ENCODE results near the gene ARHGAP15.

Gene ARHGAP15

DNA sequence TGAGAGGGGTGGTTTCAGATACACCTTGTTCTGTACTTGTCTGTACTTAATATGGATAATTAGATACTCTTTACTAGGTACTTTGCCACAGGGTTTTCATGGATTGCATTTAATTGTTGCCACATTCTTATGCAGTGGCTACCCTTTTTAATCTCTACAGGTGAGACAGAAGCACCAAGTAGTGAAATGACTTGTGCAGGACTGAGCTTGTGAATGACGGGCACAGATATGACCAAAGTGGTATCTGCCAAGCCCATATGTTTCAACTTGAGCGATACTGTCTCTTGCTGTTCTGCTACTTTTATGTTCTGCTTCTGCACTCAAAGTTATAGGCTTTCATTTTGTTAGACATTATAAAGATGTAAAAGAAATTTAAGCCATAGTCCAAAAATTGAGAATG lies 288.2 kb downstream of the ARHGAP15 start:
- DNase-seq: no peak

DNA sequence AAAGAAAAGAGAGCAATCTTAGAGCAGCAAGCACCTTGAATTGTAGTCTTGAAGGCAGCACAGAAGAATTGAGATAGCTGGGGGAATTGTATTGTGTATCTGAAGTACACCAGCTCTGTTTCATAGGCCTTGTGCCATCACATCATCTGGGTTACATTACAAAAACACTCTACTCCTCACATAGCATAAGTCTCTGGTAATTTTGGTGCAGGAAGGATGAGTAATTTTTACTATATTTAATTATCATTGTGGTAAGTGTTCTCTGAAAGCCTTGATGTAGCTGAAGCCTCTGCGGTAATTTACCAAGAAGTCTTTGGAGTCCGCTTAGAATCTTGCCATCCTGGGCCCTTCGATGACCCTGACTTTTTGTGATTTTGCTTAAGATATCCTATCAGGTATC lies 291.1 kb downstream of the ARHGAP15 start:
- no peak for DNase-seq

DNA sequence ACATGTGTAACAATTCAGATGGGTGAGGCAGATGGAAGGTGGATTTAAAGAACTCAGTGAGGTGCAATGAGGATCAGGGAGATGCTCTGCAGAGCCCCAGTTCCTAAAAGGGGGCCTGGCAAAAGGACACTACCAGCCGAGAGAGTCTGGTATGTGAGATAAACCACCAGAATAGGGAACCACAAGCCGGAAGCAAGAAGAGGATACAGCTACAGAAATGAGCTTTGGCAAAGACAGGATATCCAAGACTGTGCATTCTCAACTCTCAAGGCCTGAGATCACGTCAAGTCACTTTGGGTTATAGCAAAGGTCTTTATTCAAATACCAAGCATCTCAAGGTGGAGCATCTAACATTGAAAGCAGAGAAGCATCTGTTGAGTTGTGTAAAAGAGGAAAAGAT lies 293.5 kb downstream of the ARHGAP15 start:
- peak in 1 of 6 experiments; percentile 4 for DNase-seq

DNA sequence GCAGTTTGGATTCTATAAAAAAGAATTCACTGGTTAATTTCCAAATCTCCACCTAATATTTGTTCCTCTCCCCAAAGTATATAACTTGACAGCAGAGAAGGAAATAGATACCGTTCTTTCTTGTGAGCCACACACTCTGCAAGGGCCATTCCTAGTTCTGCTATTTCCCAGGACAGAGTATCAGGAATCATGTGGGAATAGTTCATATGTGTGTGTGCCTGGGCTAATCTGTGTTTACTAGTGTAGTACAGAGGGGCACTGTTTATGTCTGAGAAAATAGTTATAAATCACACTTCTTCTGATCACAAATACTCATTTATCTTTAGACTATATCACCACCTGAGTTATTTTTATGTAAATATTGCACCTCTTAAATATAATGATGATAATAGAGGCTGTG lies 296.7 kb downstream of the ARHGAP15 start:
- no peak for DNase-seq

DNA sequence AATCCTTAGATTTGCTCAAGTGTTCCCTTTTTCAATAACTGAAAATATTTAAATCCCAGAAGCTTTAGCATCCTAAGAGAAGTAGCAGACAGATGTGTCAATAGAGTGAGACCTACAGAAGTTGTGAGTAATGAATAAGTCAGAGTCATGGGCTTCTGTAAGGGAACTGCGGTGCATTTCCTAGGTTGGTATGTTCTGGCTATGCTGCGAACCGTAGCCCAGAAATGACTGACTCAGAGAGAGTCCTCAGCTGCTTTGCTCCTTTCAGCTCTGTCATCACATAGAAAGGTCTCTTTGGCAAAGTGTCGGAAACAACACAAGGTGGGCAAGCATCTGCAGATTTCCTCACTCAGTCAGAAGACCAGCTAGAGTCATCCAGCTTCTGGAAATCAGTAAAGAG lies 297.1 kb downstream of the ARHGAP15 start:
- no peak for DNase-seq

DNA sequence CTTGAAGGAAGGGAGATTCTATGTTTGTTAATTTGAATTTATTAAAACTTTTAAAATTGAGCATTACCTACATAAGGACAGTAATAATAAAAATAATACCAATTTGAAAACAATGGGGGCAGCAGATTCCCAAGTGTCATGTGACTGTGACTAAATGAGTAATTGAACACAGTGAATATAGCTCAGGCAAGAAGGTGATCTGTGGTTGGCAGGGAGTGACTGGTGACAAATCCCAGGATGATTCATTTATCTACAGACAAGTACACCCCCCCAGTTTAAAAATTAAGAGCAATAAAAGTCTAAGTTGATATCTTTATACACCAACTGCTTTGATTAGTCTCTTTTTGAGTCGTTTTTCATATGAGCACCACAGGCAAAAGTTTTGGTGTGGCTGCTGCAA lies 299.5 kb downstream of the ARHGAP15 start:
- DNase-seq: no peak

DNA sequence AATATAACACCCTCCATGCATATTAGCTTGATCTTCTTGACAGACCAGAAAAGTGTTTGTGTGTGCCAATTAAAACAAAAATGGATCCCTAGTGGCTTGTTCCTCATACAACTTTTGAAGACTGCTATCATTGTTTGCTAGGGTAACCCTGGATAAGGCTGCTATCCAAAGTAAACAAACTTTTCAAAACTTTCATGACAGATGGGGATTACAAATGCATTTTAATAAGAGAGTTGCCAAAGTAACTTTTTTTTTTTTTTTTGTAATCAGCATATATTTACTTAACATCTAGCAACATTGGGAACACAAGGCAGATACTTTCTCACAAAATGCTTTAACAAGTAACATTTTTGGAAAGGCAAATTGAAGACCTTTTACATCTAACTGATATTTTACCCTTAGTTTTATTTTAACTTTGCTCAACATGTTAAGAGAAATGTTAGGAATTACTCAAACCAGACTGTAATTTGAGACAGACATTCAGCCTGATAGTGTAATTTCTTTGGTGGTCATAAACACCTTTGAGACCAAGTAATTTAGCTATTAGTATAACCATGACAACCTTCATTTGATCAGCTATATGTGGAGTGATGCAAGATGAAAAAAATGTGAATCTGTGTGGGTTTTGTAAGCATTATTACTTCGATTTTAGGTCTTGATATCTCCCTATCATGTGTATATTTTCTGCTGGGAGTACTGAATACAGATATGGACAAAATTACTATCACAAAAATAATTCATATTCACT lies 300.9 kb downstream of the ARHGAP15 start:
- no peak for DNase-seq

DNA sequence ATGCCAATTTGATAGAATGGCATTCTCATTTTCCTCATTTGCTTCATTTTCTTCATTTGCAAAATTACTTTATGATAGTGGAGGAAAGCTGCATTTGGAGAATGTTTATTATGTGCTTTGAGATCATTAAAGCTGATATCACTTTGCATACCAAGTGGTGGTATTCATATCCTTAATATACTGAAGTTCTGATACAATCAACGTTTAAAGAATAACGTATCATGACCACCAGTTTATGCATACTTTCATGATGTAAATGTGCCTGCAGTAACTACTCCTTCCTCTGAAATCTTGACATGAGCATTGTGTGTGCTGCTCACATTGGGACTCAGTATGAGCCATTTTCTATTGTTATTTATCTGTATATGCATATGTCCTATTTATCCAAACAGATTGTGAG lies 302.1 kb downstream of the ARHGAP15 start:
- no peak for DNase-seq

DNA sequence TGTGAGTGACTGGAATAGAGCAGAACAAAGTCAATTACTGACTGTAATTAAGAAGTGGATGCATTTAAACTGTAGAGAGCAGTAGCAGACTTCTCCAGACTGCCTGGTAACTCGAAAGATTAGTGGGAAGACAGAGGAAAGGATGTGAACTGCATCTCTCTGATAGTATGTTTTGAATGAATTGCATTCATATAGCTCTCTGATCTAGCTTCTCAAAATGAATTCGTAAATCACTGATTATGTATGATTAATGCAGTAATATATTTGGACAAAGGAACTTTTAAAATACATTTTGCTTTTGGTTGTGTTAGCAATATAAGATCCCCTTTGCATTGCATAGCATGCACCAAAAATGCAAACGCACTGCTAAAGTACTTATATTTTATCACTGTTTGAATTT lies 304.0 kb downstream of the ARHGAP15 start:
- DNase-seq: no peak

DNA sequence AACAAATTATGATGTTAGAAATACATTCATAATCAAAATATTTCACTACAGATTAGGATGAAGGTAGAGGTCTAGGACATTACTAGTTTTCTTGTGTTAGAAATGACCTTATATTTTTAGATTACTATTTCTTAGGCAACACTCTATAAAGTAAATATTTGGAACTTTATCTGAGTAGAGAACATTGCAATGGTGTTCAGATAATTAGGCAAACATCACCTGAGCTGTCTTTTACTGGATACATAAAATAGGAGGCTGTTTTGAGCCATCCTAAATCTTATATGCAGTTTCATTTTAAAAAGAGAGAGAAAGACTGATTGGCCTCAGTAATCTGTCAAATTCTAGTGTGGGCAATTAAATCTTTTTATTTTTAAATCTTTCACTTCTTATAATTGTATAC lies 304.6 kb downstream of the ARHGAP15 start:
- DNase-seq: no peak

DNA sequence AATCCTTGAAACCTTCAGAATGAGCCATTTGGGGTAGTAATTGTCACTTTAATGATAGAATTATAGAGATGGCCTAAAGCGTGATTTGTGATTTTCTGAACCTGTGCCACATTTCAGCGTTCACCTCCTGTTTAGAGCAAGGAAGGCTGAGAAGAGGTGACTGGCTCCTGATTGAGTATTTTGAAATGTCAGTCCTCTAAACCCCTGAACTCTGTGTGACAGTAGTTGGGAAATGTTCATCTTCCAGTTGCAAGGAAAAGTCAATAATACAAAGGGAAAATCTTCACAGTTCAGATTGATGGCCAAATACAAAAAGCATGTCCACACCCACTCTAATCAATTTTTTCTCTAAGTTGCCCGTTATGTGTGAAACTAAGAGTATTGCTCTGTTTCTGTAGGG lies 305.2 kb downstream of the ARHGAP15 start:
- DNase-seq: no peak

DNA sequence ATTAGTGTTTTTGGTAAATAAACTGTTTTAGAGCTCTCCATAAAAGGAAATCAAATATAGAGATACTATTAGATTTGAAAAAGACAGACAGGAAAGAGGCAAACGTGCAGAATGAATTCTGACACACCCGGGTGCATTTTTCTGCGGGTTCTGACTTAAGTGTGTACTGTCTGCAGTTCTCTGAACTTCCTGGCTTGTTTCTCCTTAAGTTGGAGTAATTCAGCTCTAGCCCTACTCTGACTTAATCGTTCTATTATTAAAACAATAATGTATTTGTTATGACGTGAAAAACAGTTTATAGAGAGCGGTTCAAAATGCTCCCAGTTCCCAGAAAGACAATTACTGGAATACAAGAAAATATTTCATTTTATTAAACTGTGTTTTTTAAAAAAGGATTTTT lies 305.9 kb downstream of the ARHGAP15 start:
- DNase-seq: no peak

DNA sequence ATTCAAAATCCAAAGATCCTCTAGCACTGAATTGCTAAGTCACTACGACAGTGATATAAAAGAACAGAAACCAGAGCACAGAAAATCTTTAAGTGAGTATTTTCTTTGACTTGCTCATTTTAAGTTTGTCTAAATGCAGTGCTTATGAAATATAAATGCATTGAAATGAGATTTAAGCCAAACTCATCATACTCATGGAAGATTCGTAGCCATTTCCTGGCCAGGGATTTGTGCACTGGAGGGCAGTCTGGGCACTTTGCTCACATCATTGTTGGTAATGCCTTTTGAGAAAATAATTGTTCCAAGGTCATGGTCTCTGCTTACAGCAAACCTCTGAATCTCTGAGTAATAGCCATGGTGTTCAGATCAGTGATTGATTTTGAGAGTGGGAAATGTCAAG lies 307.7 kb downstream of the ARHGAP15 start:
- no peak for DNase-seq

DNA sequence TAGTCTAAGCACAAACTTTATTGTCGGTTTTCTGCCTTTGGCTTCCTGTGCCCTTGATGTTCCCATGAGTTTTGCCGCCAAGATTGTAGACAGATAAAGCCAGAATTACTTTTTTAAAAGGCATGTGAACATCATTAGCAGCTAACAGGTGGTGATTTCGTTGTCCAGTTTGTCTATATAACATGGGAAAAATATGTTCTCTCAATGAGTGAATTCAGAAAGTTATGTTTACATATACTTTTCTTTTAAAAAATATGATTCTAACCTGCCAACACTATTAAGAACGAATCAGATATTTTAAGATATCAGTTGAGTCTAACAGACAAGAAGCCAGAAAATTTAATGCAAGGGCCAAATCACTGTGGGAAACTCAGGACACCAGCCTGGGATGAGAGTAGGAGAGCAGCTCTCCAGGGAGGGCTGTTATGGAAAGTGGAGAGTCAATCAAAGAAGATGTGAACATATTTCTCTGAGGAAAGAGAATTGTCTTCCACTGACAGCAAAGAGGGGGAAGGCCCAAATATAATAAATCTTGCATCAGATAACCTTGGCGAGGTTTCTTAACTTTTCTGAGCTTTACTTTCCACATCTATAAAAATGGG lies 311.3 kb downstream of the ARHGAP15 start:
- no peak for DNase-seq

DNA sequence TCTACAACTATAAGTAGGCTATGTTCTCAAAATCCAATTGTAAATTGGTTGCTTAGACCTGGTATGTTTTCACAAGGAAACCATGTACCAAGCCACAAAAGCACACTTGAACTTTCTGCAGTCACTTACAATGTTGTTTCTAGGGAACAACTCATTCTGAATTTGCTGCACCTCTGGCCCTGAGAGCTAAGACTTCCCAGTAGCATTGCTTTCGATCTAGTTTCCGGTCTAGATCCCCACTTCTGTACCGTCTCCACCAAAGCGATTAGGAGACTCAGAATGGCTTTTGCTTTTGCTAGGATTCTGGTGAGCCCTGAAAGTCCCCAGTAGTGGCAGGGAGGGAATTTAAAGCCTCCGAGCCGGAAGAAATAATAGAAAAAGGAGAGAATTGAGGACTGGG lies 313.0 kb downstream of the ARHGAP15 start:
- no peak for DNase-seq

DNA sequence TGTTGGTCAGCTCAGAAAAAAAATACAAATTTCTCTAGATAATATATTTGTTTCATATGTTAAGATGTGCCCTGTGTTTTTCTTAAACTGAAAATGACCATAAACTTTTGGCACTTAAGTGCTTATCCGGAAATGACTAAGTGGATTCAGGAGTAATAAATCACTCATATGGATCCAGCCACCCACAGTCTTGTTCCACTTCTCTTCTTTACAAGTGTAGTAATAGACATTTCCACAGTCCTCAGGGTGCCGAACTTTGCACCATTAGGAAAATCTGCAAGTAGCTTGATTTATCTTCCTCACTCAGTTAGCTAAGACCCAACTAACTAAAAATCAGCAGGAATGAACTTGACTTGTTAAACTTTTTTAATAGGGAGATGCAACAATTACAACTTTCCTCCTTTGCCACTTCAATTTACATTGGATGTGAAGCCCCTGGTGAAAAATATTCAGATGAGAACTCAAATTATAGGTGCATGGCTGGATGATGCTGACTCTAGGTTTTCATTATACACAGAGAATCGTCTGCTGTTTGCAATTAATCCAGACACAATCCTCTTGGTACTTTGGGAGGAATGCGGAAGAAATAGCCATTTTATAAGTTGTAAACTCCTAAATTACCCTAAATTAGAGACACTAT lies 322.5 kb downstream of the ARHGAP15 start:
- no peak for DNase-seq

DNA sequence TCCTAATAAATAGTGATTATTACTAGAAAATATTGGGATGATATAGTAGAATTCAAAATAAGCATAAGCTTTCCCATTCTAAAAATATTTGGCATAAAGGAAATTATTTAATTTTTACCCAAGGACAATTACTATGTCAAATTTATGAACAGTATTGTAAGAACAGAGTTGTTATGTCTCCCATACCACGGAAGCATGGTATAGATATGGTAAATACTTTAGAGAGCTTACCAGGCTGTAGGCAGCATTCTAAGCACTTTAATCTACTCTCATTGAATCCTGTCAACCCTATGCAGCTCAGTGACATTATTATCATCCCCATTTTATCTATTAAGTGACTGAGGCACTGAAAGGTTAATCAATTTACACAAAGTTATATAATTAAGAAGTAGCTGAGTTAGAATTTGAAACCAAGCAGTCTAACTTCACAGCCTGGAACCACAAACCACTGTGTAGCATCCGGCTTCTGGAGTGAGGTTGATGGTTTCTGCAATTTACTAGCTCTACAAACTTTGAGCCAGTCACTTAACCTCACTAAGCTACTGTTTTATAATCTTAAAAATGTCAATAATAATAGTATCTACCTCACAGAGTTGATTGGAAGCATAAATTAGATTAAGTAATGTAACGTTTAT lies 323.7 kb downstream of the ARHGAP15 start:
- DNase-seq: peak in 3 of 6 experiments; percentile 6 to 37 (median 10)

DNA sequence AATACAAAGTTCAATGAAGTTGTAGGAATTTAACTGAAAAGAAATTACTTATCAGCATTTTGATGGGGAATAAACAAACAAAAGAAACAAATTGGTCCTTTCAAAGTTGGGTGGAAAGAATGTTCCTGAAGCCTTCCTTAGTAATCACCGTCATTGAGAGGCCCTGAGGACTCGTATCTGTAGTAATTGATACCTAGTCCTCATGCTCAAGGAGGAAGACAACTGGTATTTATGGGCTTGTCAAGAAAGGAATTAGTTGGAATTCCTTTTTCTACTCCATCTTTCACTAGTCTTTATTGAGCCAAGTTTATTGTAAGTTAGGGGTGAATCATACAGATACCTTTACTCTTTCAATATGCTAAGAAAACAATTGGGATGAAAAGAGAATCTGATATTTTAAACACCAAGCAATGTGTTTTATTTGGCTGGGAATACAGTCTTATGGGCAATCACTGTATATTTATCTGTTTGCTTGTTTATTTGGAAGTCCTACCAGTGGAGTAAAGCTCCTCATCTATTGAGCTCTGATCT lies 324.8 kb downstream of the ARHGAP15 start:
- no peak for DNase-seq

DNA sequence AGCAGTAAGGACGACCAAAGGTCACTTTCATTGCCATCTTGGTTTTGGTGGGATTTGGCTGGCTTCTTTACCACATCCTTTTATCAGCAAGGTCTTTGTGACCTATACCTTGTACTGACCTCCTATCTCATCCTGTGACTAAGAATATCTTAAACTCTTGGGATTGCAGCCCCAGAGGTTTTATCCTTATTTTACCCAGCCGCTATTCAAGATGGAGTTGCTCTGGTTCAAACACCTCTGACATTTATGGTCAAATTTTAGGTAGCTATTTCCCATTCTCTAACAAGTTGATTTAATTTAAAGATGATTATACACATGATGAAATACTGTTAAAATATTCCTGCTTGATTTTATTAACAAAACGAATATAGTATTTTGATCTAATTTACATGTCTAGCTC lies 326.1 kb downstream of the ARHGAP15 start:
- no peak for DNase-seq

DNA sequence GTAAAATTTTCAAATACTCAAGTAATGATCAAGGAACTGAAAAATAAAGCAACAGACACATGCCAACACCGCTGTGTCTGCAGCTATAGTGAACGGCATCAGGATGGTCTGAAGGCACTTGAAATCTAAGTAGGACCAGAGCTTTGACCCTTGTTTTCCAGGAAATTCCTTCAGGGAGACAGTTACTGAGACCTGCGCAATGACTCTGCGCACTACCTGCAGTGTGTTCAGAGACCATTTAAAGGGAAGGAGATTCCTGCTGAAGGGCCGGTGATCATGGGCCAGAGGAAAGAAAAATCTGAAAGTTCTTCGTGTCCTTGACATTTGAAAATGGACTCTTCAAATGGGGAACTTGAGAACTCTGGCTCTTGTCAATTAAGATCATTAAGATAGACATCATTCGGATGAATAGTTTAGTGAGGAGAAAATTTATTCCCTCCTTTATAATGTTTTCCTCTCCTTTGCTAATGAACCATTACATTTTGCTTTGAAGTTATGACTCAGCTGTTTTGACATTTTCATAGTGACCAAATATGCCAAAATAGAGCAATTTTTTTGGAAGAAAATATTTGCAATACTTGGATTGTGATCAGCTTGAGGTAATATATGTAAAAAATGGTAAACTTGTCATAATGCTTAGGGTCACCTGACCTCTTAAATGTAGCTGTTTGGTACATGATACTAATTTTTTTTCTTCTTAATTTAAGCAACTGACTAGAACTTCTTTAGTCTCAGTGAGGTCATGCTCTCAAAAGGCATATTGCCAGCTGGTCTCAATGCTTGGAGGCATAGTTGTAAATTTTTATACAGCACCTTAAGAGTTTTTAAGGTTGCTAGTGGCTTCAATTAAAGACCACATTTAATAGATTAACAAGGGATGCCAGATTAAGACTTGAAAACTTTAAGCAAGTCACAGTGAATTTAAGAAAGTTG lies 329.3 kb downstream of the ARHGAP15 start:
- no peak for DNase-seq

DNA sequence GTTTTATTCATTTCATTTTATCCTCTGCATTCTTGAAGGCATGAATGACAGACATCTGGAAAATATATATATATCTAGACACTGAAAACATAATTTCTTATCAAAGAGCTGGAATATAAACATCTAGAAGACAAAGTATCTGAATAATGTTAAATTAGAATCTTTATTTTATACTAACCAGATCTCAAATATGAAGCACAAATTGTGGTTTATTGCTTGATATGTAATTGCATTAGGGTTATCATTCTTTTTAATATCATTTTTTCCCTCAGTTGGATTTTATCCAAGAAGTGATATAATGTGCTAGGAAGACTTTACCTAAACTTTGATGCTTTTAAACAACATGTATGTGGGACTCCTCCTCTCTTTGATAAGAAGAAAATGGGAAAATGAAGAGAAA lies 331.2 kb downstream of the ARHGAP15 start:
- DNase-seq: no peak

DNA sequence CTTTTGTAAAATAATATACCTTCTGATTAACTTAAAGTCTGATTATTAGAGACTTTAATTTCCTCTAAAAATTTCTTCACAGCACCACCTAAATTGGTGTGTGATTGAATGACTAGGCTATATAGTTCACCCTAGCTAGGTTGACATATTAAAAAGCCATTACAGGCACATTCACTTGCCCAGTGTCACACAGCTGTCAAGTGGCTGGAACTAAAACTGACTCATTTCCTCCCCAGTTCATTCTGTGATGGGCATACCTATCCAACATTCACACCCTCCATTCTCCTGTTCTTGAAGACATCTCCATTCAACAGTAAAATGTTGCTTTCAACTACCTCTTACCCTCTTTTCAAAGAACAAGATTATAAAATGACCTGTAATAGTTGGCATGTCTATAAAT lies 334.5 kb downstream of the ARHGAP15 start:
- DNase-seq: no peak

DNA sequence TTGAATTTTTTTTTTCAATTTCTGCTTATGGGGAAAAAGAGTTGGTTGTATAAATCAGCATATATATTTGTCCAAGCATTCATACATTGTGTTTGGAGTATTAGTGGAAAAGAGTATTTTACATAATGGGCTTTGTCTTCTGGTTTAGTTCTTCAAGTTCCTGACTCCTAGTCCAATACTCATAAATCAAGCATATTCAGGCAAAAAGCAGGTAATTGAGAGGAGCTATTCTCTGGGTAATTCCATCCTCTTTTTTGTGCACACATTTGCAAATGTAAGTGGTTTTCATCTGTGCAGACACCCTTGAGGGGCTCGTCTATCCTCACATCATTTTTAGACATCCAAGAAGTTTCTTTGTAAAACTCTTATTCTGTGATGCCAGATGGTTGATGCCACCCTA lies 337.2 kb downstream of the ARHGAP15 start:
- DNase-seq: no peak

Data from stimulated activated naive CD4-positive, alpha-beta T cell (primary cell).